ENCODE results near the gene CNIH2.
"Not testable (repeated sequence)": the region's sequence is repeated elsewhere in the genome, so short reads cannot be mapped to it uniquely, and the experiment has no call there.

The CNIH2 gene

DNA sequence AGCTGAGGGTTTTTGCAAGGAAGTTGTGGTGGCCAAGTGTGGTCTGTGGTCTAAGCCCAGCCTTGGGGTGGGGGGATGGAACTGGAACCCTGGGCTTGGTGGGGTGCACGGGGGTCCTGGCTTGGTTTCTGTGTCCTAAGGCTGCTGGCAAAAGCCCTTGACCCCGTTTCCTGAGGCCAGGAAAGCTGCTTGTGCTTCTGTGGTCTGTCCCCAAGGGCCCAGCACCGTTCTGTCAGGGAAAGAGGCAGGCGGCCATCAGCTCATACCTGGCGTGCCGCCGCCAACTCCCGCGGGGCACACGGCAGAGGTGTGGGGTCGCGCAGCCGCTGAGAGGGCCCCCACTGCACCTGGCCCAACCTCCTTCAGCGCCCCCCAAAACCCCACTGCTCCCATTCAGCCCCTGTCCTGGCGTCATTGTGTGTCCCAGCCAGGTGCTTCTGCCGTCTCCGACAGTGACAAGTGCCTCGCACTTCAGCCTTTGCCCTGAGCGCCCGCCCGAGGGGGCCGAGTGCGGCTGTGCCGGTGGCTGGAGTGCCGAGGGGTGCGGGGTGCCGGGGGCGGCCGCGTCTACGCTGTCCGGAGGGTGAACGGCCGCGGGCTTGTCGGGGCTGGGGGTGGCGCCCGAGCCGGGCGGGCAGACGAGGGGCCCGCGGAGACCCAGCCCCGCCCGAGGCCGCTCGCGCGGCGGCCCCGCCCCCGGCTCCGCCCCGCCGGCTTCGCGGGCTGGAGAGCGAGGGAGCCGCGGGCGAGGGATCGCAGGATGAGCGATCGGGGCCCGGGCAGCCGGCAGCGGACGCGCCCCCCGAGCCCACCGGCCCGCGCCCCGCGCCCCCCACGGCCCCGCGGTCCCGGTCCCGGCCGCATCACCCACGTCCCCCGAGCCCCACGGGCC is at the start of gene CNIH2:
Gene CNIH2, plus strand, starts transcription at position 705 of the 892 bp plus-strand sequence. CDS start 282 bp downstream, outside the sequence.
- DNase-seq (ENCODE audit: low read depth in 2 of 2): no peak

DNA sequence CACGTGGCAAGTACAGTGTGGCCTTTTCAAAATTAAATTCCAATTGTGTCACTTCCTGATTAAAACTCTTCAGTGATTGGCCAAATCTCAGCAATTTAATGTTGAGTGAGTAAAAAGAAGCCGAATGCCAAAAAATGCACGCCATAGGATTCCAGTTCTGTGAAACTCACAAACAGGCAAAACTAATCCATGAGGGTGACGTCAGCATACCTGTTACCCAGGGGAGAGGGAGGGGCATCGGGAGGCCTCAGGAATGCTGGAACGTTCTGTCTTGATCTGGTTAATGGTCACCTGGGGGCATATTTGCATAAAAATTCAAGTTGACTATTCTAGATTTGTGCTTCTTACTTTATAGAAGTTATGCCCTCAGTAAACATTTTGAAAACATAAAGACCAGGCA is 49.5 kb upstream of the CNIH2 start:
- no peak for DNase-seq (ENCODE audit: low read depth in 2 of 2)

DNA sequence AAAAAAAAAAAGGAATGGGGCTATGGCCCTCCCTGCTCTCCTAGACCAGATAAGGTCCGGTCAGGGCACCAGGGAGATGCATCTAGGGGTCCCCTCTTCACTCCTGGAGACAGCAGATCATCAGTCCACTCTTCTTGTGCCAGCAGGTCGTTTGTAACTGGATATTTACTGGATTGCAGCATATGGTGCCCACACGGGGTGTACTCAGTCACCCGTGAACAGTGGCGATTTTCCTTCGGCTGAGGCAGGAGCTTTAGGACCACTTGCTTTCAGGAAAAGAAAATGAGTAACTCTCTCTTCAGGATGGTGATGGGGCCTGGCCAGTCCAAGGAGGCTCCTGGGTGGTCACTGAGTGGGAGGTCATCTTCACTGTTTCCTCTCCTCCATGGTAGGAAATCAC is 47.8 kb upstream of the CNIH2 start:
- DNase-seq (ENCODE audit: low read depth in 2 of 2): no peak

DNA sequence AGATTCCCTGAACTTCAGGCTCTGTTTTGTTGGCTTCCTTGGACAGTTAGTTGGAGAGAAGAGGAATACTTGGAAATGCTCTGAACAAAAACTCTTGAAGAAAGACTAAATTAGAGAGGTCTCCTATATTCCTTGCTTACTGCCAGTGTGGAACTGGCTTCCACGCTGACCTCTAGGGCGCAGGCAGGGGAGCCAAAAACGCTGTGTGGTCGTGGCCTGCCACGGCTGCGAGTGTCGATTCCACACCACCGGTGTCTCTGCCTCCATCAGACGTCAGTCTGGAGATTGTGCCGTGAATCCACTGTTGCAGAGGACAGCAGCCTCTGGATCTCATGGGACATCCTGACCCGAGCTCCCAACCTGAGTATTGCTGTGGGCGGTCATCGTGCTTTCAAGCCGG is 47.0 kb upstream of the CNIH2 start:
- no peak for DNase-seq (ENCODE audit: low read depth in 2 of 2)

DNA sequence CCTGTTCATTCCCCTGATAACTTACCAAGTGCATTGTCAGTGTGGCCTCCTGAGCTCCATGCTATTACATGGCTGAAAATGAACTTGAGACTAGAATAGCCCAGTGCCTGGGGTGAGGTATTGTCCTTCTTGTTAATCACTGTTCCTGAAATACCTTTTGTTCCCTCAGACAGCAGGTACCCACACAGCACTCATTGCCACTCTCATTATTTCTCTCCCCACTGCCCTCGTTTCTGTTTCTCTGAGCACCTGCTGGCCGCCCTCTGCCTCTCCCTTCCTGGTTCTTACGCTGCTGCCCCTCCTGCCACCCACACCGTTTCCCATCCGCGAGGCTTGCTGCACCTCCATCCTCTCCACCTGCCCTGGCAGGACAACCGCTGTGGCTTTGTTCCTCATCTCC is 46.4 kb upstream of the CNIH2 start:
- DNase-seq (ENCODE audit: low read depth in 2 of 2): no peak

DNA sequence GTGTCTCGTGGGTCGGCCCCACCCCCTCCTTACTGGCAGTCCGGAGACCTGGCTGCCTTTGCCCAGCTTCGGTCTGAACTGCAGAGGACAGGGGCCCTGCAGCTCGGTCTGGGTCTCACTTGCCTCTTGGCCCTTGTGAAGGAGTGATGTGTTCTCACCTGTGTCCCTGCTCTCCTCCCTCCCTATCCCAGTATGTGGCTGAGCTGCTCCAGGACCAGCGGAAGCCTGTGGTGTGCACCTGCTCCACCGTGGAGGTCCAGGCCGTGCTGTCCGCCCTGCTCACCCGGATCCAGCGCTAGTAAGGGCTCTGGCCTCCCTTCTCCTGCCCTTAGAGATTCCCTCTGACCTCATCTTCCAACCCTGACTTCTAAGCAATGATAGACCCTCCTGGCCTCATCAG is 45.2 kb upstream of the CNIH2 start:
- DNase-seq (ENCODE audit: low read depth in 2 of 2): no peak

DNA sequence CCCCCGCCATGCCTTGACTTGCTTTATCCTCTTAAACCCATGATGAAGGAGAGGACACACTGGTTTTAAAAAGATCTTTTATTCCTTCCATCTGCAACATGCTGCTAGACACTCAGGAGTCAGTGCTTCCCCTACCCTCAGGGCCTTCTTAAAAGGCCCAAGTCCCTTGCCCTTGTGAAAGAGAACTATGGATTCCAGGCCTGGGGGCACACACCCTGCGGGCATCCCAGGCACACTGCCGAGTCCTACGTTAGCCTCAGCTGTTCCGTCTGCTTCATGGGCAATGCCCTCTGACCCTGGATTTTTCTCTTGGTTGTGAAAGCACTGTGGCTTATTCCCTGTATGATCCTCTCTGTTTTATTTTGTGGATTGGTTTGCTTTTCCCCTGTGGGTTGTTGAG is 44.7 kb upstream of the CNIH2 start:
- DNase-seq (ENCODE audit: low read depth in 2 of 2): no peak

DNA sequence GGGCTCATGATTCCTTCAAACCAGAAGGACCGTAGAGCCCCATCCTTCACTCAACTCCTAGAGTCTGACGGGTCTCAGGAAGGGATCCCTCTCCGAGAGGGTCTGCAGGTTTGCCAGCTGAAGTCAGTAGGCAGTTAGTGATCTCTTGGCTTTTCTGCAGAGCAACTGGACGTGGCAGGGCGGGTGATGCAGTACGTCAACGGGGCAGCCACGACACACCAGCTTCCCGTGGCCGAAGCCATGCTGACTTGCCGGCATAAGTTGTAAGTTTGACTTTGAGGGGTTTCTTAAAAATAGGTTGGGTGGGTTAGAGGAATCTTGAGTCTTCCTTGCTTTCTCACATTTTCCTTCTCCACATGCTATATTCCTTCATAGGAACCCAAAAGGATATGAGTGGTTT is 42.8 kb upstream of the CNIH2 start:
- DNase-seq (ENCODE audit: low read depth in 2 of 2): no peak

DNA sequence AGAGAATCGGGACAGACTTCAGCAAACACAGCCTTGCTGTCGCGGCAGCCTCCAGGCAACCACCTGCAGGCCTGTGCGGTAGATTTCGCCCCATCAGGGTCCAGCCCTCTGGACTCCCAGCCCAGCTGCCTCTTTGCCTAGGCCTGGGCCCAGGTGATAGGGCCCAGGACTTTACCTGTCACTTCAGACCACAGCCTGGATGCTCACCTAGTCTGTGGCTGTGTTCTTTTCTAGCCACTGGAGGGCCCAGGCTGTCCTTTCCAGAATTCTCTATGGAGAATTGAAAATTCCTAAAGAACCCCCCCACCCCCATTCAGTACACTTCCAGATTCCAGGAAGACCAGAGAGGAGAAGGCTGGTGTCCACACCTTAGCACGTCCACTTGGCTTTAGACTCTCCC is 40.1 kb upstream of the CNIH2 start:
- DNase-seq (ENCODE audit: low read depth in 2 of 2): no peak

DNA sequence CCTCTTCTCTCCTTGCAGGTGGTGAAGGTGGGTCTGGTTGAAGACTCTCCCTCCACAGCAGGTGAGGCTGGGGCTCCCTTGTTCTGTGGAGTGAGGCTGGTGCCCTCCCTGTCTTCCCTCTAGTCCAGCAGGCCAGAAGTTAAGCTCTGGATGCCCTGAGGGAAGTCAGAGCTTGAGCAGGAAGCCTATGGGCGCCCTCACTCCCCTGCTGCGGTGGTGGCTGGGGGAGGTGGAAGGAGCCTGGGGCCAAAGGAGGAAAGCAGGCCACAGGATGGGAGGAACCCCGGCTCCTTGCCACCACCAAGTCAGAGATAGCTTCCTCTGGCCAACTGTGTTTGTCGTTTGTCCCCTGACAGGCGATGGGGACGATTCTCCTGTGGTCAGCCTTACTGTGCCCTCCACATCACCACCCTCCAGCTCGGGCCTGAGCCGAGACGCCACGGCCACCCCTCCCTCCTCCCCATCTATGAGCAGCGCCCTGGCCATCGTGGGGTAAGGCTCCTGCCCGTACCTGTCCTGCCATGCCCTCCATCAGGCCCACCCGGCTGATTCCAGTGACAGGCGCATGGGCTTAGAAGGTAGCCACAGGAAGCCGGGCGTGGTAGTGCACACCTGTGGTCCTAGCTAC is 39.1 kb upstream of the CNIH2 start:
- no peak for DNase-seq (ENCODE audit: low read depth in 2 of 2)

DNA sequence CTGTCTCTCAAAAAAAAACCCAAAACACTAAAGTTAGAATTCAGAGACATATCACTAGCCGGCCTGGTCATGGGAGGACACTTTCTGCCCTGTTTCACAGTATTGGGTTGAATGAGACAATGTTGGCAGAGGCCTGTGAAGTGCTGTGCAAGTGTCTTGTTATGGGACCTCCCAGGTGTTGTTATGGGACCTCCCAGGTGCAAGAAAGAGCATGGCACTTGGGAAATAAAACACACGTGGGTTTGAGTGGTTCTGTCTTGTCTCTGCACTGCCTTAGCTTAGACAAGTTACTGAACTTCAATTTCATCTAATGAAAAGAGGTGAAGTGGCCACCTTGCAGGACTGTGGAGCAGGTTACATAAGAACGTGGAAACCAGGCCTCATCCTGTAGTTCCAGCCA is 38.5 kb upstream of the CNIH2 start:
- DNase-seq (ENCODE audit: low read depth in 2 of 2): no peak

DNA sequence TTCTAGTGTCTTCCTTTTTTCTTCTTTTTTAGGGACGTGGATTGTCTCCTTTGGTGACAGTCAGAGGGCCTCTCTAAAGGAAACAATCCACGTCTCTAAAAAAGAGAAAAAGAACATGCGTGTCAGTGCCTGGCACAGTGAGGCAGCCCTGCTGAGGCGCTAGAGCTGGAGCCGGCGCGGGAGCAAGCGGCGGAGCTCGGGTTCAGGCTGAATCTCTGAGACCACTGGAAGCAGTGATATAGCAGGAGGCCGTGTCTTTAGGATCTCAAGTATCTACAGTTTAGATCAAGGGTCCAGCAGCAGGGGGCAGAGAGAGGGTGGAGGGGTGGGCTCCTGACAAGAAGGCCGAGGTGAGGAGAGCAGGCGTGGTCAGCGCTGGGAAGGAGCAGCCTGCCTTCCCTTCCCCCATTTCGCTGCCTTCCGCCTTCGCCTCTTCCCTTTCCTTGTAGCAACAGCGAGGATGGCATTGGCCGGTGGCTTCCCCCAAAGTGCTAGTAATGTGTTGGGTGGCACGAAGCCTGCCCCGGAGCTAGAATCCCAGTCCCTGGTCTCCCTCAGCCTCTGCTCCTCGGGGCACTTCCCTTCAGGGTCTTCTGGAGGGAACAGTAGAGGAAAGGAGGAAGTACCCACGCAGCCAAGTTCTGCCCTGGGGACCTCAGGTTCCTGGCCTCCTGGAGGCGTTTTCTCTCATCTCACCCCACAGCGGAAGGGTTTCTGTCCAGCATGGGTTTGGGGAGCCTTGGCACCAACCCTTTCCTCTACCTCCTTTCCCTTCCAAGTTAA is 37.8 kb upstream of the CNIH2 start:
- no peak for DNase-seq (ENCODE audit: low read depth in 2 of 2)

DNA sequence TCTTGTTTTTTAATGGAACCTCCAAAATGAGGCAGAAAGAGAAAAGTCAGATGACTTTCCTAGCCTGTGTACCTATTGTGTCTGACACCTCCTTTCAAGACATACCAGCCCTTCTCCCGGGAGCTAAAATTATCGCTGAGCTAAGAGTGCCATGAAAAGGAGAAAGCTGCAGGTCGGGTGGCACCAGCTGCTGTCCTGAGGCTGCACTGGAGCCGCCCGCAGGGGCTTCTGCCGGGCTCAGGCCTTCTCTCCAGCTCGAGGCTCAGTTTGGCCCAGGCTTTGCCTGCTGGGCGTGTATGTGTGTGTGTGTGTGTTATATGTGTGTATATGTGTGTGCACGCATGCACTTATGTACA is 37.2 kb upstream of the CNIH2 start:
- DNase-seq (ENCODE audit: low read depth in 2 of 2): no peak

DNA sequence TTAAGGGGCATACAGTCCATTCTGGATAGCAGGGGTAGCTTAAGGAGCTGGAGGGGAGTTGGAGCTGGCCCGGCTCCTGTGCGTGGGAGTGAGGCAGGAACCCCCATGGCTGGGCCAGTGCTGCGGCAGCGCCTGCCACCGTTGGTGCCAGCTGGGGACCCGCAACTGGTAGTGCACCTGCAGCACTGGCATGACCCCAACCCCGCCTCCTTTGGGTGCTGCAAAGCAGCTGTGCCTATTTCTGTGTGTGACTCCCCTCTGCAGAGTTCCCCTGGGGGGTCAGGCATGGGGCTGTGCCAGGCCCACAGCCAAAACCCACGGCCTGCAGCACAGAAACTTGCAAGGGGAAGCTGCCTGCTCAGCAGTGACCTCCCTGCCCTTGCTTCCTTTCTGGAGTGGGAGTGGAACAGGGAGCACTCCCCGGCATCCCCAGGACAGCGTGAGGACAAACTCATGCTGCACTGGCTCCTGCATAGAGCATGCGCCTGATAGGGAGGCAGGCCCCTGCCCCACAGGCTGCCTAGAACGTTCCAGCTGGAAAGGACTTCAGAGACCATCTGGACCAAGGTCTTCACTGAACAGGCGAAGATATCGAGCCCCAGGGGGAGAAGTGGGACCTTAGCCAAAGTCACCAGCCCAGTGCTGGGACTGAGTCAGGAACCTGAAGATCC is 35.7 kb upstream of the CNIH2 start:
- no peak for DNase-seq (ENCODE audit: low read depth in 2 of 2)

DNA sequence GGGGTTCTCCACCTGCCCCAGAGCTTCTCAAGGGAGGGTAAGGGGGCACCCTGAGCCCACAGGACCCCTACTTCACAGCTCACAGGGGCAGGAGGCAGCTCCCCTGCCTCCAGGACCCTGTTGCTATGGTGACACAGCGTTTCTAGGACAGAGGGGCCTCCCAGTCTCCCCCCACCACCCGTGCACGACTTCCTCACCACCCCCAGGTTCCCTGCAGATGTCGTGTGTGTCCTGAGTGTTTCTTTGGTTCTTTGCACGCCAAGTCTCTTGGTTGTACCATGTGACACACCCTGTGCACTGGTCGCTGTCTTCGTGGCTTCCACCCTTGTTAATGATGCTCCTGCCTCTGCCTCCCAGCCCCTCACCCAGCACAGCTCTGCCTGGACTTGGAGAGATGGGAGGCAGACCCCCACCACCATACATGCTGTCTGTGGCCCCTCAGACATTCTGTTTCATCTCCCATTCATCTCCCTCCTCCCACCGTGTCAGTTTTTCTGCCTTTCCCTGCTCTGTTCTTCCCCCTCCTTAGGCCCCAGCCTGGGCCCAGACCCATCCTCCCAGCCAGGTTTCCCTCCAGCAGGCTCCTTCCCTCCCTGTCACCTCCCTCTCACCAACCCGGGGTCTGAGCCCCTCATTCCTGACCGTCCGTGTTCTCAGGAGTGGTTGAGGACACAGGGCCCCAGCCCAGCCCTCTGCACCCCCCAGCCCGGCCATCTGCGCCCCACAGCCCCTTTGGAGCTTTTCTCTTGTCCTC is 34.0 kb upstream of the CNIH2 start:
- no peak for DNase-seq (ENCODE audit: low read depth in 2 of 2)

DNA sequence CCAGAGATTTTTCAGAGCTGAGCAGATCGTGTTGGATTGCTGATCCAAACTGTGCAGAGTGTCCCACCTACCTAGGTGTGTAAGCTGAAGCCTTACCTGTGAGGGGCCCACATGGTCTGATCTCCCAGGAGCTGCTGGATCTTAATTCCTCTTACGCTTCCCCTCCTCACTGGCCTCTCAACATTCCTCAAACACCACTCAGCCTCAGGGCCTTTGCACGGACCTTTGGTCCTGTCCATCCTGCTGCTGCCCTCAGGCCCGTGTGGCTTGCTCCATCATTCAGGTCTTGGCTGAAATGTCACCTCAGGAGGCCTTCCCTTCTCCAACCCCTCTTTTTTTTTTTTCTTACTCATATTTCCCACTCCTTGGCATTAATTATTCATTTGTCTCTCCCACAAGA is 30.7 kb upstream of the CNIH2 start:
- no peak for DNase-seq (ENCODE audit: low read depth in 2 of 2)

DNA sequence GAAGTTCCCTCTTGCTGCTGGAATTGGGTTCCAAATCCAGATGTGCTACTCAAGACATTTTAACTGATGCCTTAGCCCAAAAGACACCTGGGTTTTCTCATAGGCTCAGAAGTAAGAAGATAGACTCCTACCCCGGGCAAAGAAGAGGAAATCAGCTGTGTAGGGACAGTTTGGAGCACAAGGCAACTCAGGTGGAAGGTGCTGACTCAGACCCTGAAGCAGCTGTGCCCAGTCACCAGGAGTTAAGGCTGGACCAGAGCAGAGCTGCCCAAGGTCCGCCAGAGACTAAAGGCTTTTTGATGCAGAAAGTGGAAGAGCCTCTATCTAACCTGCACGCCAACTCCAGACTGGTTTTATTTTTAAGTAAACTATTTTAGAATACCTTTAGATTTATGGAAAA is 30.2 kb upstream of the CNIH2 start:
- no peak for DNase-seq (ENCODE audit: low read depth in 2 of 2)

DNA sequence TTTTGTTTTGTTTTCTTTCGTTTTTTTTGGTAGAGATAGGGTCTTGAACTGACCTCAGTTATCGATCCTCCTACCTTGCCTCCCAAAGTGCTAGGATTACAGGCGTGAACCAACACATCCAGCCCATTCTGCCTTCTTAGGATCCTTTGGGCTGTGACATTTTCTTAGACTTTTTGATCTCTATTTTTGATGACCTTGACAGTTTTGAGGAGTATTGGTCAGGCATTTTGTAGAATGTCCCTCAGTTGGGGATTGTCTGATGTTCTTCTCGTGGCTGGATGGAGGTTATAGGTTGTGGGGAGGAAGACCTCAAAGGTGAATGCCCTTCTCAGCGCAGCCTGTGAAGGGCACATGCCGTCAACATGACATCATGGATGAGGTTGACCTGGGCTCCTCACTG is 29.1 kb upstream of the CNIH2 start:
- no peak for DNase-seq (ENCODE audit: low read depth in 2 of 2)

DNA sequence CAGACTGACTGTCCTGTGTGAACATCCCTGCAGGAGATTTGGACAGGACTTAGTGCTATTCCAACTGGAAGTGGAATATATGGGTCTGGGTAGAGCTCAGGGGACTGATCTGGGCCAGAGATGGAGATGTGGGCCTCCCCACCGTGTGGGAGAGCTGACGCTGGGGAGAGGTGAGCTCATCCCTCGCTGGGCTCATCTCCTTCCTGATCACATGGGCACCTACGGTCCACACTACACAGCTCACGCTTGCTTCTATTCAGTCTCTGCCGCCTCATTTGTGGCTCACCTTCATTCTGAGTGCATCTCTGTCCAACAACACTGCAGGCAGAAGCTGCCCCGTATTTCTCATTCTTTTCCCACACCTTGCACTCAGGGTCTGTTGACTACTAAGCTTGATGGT is 26.2 kb upstream of the CNIH2 start:
- DNase-seq (ENCODE audit: low read depth in 2 of 2): no peak

DNA sequence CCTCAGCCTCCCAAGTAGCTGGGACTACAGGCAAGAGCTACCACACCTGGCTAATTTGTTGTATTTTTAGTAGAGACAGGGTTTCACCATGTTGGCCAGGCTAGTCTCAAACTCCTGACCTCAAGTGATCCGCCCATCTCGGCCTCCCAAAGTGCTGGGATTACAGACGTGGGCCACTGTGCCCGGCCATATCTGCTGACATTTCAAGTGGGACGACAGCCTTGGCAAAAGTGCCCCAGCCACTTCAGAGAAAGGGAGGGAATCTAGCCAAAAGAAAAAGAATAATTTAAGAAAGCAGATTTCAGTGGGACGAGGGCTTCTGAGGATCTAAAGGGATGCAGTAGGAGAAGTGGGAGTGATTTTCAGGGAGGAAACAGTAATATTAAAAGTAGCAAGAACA is 24.9 kb upstream of the CNIH2 start:
- not testable (repeated sequence) for DNase-seq (ENCODE audit: low read depth in 2 of 2)

DNA sequence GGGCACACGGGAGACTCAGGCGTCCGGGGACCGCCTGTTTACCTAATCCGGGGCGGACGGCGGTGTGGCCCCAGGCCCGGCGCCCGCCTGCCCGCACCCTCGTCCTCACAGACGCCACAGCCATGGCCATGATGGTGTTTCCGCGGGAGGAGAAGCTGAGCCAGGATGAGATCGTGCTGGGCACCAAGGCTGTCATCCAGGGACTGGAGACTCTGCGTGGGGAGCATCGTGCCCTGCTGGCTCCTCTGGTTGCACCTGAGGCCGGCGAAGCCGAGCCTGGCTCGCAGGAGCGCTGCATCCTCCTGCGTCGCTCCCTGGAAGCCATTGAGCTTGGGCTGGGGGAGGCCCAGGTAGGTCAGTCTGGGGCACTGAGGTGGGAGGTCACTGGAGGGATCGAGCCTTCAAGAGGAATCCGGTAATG is 19.5 kb upstream of the CNIH2 start:
- DNase-seq (ENCODE audit: low read depth in 2 of 2): no peak
